Vagina (tissue), 2 donors: ENCODE measurements around the gene CCDC33.

Experiments used
- POLR2A ChIP-seq, 2 donors: fragments of 450-650 bp; IDR thresholded peaks; one replicate each; pipeline ENCODE4 v1.6.1; 2017; ENCODE audit warnings: antibody characterized with exemption in 2 of 2, mild to moderate bottlenecking in 2 of 2, moderate library complexity in 2 of 2
- TF ChIP-seq, protein P1 (sequence below), 3 experiments: fragments of 450-650 bp in 2 of 3; fragments of 200-600 bp in 1 of 3; sonication (generic) in 1 of 3; IDR thresholded peaks; one replicate each; pipeline ENCODE4 v1.5.1; 2017 to 2019; ENCODE audit warnings: antibody characterized with exemption in 3 of 3, mild to moderate bottlenecking in 2 of 3, moderate library complexity in 2 of 3

- TF ChIP-seq, protein P1, sequence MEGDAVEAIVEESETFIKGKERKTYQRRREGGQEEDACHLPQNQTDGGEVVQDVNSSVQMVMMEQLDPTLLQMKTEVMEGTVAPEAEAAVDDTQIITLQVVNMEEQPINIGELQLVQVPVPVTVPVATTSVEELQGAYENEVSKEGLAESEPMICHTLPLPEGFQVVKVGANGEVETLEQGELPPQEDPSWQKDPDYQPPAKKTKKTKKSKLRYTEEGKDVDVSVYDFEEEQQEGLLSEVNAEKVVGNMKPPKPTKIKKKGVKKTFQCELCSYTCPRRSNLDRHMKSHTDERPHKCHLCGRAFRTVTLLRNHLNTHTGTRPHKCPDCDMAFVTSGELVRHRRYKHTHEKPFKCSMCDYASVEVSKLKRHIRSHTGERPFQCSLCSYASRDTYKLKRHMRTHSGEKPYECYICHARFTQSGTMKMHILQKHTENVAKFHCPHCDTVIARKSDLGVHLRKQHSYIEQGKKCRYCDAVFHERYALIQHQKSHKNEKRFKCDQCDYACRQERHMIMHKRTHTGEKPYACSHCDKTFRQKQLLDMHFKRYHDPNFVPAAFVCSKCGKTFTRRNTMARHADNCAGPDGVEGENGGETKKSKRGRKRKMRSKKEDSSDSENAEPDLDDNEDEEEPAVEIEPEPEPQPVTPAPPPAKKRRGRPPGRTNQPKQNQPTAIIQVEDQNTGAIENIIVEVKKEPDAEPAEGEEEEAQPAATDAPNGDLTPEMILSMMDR (IDR thresholded peaks at IDR 0.05), result no peak
- no peak for TF ChIP-seq POLR2A (IDR thresholded peaks at IDR 0.05)
Observed at GRCh38 chr15:74207652-74208440, 28.3 kb upstream of the CCDC33 start.
